NT2/D1 (cell line): ENCODE data around the gene SMOC2.

Experiments
- SUZ12 ChIP-seq: IDR thresholded peaks from 2 replicates; pipeline ENCODE4 v1.6.1; 2011; ENCODE audit not compliant: insufficient read length, insufficient read depth; ENCODE audit errors: extremely low read depth
- YY1 ChIP-seq: IDR thresholded peaks from 2 replicates; pipeline ENCODE4 v1.6.1; 2011; ENCODE audit not compliant: insufficient read length, insufficient read depth

- TF ChIP-seq YY1 (no peak), SUZ12 (no peak)
Observed at GRCh38 chr6:168536196-168536595, 95.2 kb downstream of the SMOC2 start.
